ENCODE results near the gene OR5B21.

OR5B21 gene

GRCh38 chr11:58471892-58472291, 36.0 kb downstream of the OR5B21 start:
- no peak for TF ChIP-seq CTCF (IDR thresholded peaks at IDR 0.05; ENCODE audit: low read depth, low read length, missing control alignments)
- no peak for DNase-seq (ENCODE audit: extremely low read depth, low read depth)
- no peak overlapping the region for H3K4me3 ChIP-seq (replicated peaks; ENCODE audit: low read depth, low read length)

DNA sequence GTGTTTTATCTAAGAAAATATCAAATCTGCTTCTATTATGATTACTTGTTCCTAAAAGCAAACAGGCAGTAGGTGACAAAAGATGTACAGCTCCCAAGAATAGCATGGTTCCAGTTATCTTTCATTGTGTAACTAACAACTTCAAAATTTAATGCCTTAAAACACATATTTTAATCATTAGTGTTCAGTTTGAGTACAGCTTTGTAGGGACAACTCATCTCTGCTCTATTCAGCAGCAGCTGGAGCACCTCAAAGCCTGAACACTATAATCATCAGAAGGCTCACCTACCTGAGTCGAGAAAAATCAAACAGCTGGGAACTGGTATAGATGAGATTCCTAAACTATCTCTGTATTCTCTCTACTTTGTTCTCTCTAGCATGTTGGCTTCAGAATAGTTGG, 41.6 kb downstream of the OR5B21 start:
- no peak for TF ChIP-seq CTCF (IDR thresholded peaks at IDR 0.05; ENCODE audit: low read depth, low read length, missing control alignments)
- no peak for DNase-seq (ENCODE audit: extremely low read depth, low read depth)
- H3K4me3 ChIP-seq (replicated peaks; ENCODE audit: low read depth, low read length): no peak overlapping the region

GRCh38 chr11:58465690-58466089, 42.2 kb downstream of the OR5B21 start:
- no peak overlapping the region for H3K4me3 ChIP-seq (replicated peaks; ENCODE audit: low read depth, low read length)
- DNase-seq (ENCODE audit: extremely low read depth, low read depth): no peak
- TF ChIP-seq CTCF (IDR thresholded peaks at IDR 0.05; ENCODE audit: low read depth, low read length, missing control alignments): no peak
